ENCODE data around the gene ATP8A2. TPM values are rescaled to one million over a fixed set of nuclear protein-coding genes. Genes with fewer than 3 reads are reported as not detected.

ATP8A2 gene
- polyA plus RNA-seq, 1 donor from 2014 or later, result 11.9 TPM

- no peaks in the 10 kb centered on the region for H3F3A ChIP-seq (ENCODE audit: insufficient read depth, low read length, poor library complexity, severe bottlenecking)
- TF ChIP-seq SMC3 (conservative IDR thresholded peaks at IDR 0.05; ENCODE audit: poor library complexity), result no peak
- H2AFZ ChIP-seq (ENCODE audit: low read depth, low read length), result no peak overlapping the region
Measured at GRCh38 chr13:25619897-25620296, 248.1 kb downstream of the ATP8A2 start.

GRCh38 chr13:25625414-25625813, 253.6 kb downstream of the ATP8A2 start:
- H3K4me3 ChIP-seq (ENCODE audit: low read length), result no peak overlapping the region
- no peak overlapping the region for H3K9ac ChIP-seq (ENCODE audit: low read length)
- TF ChIP-seq MXI1 (conservative IDR thresholded peaks at IDR 0.05; ENCODE audit: poor library complexity, severe bottlenecking), result no peak
- TF ChIP-seq RAD21 (conservative IDR thresholded peaks at IDR 0.05), result no peak
- TF ChIP-seq TAF1 (IDR thresholded peaks at IDR 0.05; ENCODE audit: low read depth), result no peak
- no peak for TF ChIP-seq POLR2AphosphoS5 (IDR thresholded peaks at IDR 0.05)
- no peak for TF ChIP-seq EZH2 (IDR thresholded peaks at IDR 0.05; ENCODE audit: borderline replicate concordance, insufficient read depth, low read length, poor library complexity, severe bottlenecking)
- TF ChIP-seq EP300 (conservative IDR thresholded peaks at IDR 0.05; ENCODE audit: poor library complexity, severe bottlenecking), result no peak
- no peak for TF ChIP-seq SMC3 (conservative IDR thresholded peaks at IDR 0.05; ENCODE audit: poor library complexity)
- H3K79me2 ChIP-seq (replicated peaks; ENCODE audit: insufficient read depth, low read length), result no peaks in the 10 kb centered on the region
- H3K4me2 ChIP-seq (ENCODE audit: low read length), result no peak overlapping the region
- no peak overlapping the region for H3K27ac ChIP-seq (ENCODE audit: low read length)
- H3F3A ChIP-seq (ENCODE audit: insufficient read depth, low read length, poor library complexity, severe bottlenecking), result no peaks in the 10 kb centered on the region
- no peaks in the 10 kb centered on the region for H3K9me2 ChIP-seq (ENCODE audit: insufficient read depth, low read length)
- no peaks in the 10 kb centered on the region for H3K9me3 ChIP-seq (ENCODE audit: low read length)
- no peaks in the 10 kb centered on the region for H3K36me3 ChIP-seq (ENCODE audit: insufficient read depth, low read length)
- H4K20me1 ChIP-seq (ENCODE audit: insufficient read depth), result no peaks in the 10 kb centered on the region
- H2AFZ ChIP-seq (ENCODE audit: low read depth, low read length), result no peak overlapping the region
- no peaks in the 10 kb centered on the region for H3K27me3 ChIP-seq (ENCODE audit: insufficient read depth, low read depth, low read length)

More at GRCh38 chr13:25619897-25620296, 248.1 kb downstream of the ATP8A2 start:
- Histone ChIP-seq H3K36me3 (ENCODE audit: insufficient read depth, low read length) (no peaks in the 10 kb centered on the region), H3K9me3 (ENCODE audit: low read length) (no peaks in the 10 kb centered on the region), H3K79me2 (replicated peaks; ENCODE audit: insufficient read depth, low read length) (no peaks in the 10 kb centered on the region), H4K20me1 (ENCODE audit: insufficient read depth) (no peaks in the 10 kb centered on the region), H3K9ac (ENCODE audit: low read length) (no peak overlapping the region), H3K9me2 (ENCODE audit: insufficient read depth, low read length) (no peaks in the 10 kb centered on the region), H3K4me2 (ENCODE audit: low read length) (no peak overlapping the region), H3K27me3 (ENCODE audit: insufficient read depth, low read depth, low read length) (no peaks in the 10 kb centered on the region), H3K4me3 (ENCODE audit: low read length) (no peak overlapping the region), H3K27ac (ENCODE audit: low read length) (no peak overlapping the region)

- Histone ChIP-seq H3K27ac (ENCODE audit: low read length) (no peak overlapping the region), H3K4me3 (ENCODE audit: low read length) (no peak overlapping the region), H3K9ac (ENCODE audit: low read length) (no peak overlapping the region), H3K27me3 (ENCODE audit: insufficient read depth, low read depth, low read length) (no peaks in the 10 kb centered on the region), H3F3A (ENCODE audit: insufficient read depth, low read length, poor library complexity, severe bottlenecking) (no peaks in the 10 kb centered on the region), H3K9me2 (ENCODE audit: insufficient read depth, low read length) (no peaks in the 10 kb centered on the region), H3K79me2 (replicated peaks; ENCODE audit: insufficient read depth, low read length) (no peaks in the 10 kb centered on the region), H3K4me2 (ENCODE audit: low read length) (no peak overlapping the region), H3K9me3 (ENCODE audit: low read length) (no peaks in the 10 kb centered on the region), H2AFZ (ENCODE audit: low read depth, low read length) (no peak overlapping the region), H4K20me1 (ENCODE audit: insufficient read depth) (no peaks in the 10 kb centered on the region), H3K36me3 (ENCODE audit: insufficient read depth, low read length) (no peaks in the 10 kb centered on the region)
- TF ChIP-seq MXI1 (conservative IDR thresholded peaks at IDR 0.05; ENCODE audit: poor library complexity, severe bottlenecking), result no peak
Measured at GRCh38 chr13:25630329-25630900, 258.6 kb downstream of the ATP8A2 start.

GRCh38 chr13:25632166-25632888, 260.6 kb downstream of the ATP8A2 start:
- no peaks in the 10 kb centered on the region for H3K9me3 ChIP-seq (ENCODE audit: low read length)
- no peak overlapping the region for H2AFZ ChIP-seq (ENCODE audit: low read depth, low read length)
- H3K4me3 ChIP-seq (ENCODE audit: low read length), result no peak overlapping the region
- no peak overlapping the region for H3K9ac ChIP-seq (ENCODE audit: low read length)
- no peaks in the 10 kb centered on the region for H3K79me2 ChIP-seq (replicated peaks; ENCODE audit: insufficient read depth, low read length)
- no peak overlapping the region for H3K27ac ChIP-seq (ENCODE audit: low read length)
- H3F3A ChIP-seq (ENCODE audit: insufficient read depth, low read length, poor library complexity, severe bottlenecking), result no peaks in the 10 kb centered on the region
- no peaks in the 10 kb centered on the region for H4K20me1 ChIP-seq (ENCODE audit: insufficient read depth)
- no peaks in the 10 kb centered on the region for H3K36me3 ChIP-seq (ENCODE audit: insufficient read depth, low read length)
- H3K4me2 ChIP-seq (ENCODE audit: low read length), result no peak overlapping the region
- no peaks in the 10 kb centered on the region for H3K27me3 ChIP-seq (ENCODE audit: insufficient read depth, low read depth, low read length)
- no peaks in the 10 kb centered on the region for H3K9me2 ChIP-seq (ENCODE audit: insufficient read depth, low read length)
- TF ChIP-seq SMC3 (conservative IDR thresholded peaks at IDR 0.05; ENCODE audit: poor library complexity) (no peak), POLR2AphosphoS5 (IDR thresholded peaks at IDR 0.05) (no peak)
